GM13977 (cell line): ENCODE data around the gene TMEM214.

Experiments
- DNase-seq: peaks from one replicate; pipeline ENCODE4 v3.0.0; 2012; ENCODE audit warnings: low spot score
- in situ Hi-C: fragments of 300-500 bp; cut with MboI; formaldehyde crosslinking; loops from one replicate; pipeline ENCODE4 v1.12.0; 2022; ENCODE audit warnings: low sequenced_read_pairs, low pct_unique_long_range_greater_than_20kb, mixed read lengths, inconsistent platforms; ENCODE audit not compliant: unreplicated experiment
- TF ChIP-seq, protein P1 (sequence below): IDR thresholded peaks from 2 replicates; pipeline ENCODE4 v1.5.1; 2012; ENCODE audit warnings: mild to moderate bottlenecking, control low read depth; ENCODE audit not compliant: insufficient read depth; ENCODE audit errors: extremely low read depth, missing control alignments

The TMEM214 gene, protein sequence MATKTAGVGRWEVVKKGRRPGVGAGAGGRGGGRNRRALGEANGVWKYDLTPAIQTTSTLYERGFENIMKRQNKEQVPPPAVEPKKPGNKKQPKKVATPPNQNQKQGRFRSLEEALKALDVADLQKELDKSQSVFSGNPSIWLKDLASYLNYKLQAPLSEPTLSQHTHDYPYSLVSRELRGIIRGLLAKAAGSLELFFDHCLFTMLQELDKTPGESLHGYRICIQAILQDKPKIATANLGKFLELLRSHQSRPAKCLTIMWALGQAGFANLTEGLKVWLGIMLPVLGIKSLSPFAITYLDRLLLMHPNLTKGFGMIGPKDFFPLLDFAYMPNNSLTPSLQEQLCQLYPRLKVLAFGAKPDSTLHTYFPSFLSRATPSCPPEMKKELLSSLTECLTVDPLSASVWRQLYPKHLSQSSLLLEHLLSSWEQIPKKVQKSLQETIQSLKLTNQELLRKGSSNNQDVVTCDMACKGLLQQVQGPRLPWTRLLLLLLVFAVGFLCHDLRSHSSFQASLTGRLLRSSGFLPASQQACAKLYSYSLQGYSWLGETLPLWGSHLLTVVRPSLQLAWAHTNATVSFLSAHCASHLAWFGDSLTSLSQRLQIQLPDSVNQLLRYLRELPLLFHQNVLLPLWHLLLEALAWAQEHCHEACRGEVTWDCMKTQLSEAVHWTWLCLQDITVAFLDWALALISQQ

DNA sequence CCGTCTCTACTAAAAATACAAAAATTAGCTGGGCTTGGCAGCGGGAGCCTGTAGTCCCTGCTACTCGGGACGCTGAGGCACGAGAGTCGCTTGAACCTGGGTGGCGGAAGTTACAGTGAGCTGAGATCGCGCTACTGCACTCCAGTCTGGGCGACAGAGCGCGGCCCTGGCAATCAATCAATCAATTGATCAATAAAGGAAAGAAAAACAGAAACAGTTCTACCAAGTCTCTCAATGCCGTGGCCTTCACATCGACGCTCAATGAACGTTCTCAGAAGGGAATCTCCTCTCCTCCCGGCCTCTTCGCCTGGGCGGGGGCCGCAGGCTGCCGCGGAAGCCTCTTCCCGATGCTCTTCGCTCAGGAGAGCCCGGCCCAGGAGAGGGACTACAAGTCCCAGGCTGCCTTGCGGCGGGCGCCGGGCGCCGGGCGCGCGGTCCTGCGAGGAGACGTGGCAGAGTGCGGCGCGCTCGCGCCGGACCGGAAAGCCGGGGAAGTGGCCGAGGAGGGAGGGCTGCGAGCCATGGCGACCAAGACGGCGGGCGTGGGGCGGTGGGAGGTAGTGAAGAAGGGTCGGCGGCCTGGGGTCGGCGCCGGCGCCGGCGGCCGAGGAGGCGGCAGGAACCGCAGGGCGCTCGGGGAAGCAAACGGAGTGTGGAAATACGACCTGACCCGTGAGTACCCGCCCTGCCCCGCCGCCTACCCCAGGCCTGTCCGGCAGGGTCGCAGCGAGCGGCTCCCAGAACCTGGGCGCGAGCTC is at the start of gene TMEM214:
TMEM214 (plus strand) TSS at position 471 of the 758 bp plus-strand sequence; CDS start at position 522, 51 bp downstream.
- in situ Hi-C loops = no loop called here
- TF ChIP-seq, protein P1, sequence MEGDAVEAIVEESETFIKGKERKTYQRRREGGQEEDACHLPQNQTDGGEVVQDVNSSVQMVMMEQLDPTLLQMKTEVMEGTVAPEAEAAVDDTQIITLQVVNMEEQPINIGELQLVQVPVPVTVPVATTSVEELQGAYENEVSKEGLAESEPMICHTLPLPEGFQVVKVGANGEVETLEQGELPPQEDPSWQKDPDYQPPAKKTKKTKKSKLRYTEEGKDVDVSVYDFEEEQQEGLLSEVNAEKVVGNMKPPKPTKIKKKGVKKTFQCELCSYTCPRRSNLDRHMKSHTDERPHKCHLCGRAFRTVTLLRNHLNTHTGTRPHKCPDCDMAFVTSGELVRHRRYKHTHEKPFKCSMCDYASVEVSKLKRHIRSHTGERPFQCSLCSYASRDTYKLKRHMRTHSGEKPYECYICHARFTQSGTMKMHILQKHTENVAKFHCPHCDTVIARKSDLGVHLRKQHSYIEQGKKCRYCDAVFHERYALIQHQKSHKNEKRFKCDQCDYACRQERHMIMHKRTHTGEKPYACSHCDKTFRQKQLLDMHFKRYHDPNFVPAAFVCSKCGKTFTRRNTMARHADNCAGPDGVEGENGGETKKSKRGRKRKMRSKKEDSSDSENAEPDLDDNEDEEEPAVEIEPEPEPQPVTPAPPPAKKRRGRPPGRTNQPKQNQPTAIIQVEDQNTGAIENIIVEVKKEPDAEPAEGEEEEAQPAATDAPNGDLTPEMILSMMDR = no peak
- peak; percentile 96 for DNase-seq

DNA sequence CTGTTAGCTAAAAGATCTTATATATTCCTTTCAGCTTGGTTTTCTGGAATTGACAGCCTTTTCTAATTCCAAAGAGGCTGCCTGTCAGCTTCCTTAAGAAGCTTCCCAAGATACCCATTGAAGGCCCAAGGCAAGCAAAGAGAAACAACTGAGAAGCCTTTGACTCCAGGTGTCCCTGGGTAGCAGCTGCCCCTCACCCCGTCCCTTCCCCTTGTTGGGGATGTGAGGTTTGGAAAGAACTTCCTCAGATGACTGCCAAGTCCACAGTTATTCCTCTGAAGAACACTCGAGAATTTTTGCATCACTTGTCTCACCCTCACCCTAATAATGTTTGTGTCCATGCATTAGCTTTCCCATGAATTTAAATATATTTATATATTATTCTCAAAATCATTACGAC is 49.0 kb upstream of the TMEM214 start:
- TF ChIP-seq, protein P1 = no peak
- in situ Hi-C loops = no loop called here
- DNase-seq = no peak

DNA sequence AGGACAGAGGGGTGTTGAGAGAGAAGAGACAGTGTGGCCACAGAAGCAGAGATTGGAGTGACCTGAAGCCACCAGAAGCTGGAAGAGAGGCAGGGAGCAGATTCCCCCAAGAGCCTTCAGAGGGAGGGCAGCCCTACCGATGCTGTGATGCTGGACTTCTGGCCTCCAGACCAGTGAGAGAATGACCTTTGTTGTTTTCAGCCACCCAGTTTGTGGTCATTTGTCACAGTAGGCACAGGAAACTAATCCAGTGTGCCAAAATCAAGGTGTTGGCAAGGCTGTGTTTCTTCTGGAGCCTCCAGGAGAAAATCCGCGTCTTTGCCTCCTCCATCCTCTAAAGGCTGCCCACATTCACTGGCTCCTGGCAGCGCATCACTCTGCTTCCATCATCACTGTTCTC is 47.0 kb upstream of the TMEM214 start:
- no peak for DNase-seq
- TF ChIP-seq, protein P1 = no peak
- in situ Hi-C loops = no loop called here

DNA sequence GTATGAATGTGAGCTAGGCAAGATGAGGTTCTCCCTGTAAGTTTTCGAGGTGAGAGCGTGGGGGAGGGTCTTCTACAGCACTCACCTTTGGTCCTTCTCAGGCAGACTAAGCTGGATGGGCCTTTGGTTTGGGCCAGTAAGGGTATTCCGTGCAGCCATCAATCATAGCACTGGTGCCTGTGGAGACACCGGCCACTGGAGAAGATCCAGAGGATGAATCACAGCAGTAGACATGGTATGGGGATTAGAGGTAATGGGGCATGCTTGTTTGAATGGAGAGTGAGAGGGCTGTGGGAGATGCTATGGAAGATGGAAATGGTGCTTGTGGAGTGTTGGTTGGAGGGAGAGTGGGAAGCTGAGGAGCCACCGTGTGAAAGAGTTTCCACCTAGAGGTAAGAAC is 46.2 kb upstream of the TMEM214 start:
- TF ChIP-seq, protein P1 = no peak
- DNase-seq = no peak
- in situ Hi-C loops = no loop called here

DNA sequence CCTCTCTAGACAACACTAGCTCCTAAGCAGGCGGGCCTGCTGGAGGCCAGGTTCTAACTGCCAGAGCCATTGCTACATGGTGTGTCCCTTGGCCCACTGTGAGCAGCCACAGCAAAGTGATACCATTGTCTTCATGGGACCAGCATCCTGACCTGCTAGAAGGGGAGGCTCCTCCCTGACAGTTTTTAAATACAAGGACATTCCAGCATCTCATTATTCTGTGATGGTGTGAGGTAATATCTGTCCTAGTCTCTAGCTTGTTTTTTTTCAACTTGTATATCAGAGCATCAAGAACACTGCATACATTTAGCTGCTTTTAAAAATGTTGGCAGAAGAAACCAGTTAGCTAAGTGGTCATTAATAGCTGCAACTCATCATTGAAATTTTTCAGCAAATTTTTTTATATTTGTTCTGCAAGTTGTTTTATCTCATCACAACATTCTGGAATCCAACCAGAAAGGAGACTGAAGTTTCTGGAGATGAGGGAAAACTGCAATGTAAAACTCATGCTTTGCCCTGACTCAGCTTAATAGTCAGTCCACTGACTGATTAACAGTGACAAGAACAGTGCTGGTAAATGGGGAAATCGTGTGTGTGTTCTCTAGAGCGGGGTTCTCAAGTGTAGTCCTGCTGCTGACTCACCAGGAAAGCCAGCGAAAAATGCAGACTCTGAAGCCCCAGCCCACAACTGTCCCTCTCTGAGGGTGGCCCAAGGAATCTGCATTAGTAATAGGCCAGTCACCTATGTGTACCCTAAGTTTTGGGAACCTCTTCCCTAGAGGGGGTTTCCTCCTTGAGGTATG is 44.5 kb upstream of the TMEM214 start:
- TF ChIP-seq, protein P1 = no peak
- DNase-seq = no peak
- in situ Hi-C loops = no loop called here

DNA sequence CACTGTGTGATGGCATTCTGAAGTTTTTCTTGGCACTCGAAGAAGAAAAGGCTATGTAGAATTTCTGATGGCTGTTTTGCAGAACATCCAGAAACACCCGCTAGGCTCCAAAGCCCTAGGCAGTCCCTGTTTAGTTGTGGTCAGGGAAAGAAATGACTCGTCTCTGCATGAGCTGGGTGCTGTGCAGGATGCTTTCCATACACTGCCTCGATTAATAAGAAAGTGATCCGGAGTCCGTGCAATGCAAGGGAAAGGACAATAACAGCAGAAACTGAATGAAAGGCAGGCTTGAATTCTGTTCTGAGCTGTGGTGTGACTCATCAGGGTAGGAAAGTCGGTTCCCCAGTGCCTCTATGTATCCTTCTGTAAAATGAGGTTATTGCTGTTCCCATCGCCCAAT is 43.6 kb upstream of the TMEM214 start:
- TF ChIP-seq, protein P1 = no peak
- no peak for DNase-seq
- in situ Hi-C loops = no loop called here
